Ovary (tissue), 3 donors: ENCODE measurements around the gene COPS4.

Experiments used
- EP300 ChIP-seq: sonication (generic); formaldehyde crosslinking; IDR thresholded peaks from one replicate; pipeline ENCODE4 v1.6.1; 2017; ENCODE audit warnings: antibody characterized with exemption
- POLR2A ChIP-seq: fragments of 450-650 bp; IDR thresholded peaks from one replicate; pipeline ENCODE4 v1.6.1; 2017; ENCODE audit warnings: antibody characterized with exemption, mild to moderate bottlenecking, moderate library complexity
- TF ChIP-seq, protein P1 (sequence below), 3 donors: fragments of 450-650 bp in 2 of 3; fragments of 200-600 bp in 1 of 3; IDR thresholded peaks; one replicate each; pipeline versions ENCODE4 v1.5.1 to v1.8.0; 2016 to 2022; ENCODE audit warnings: antibody characterized with exemption in 3 of 3, mild to moderate bottlenecking in 1 of 3
- donor health status: DM: no; HTN: no; CAD: no.

DNA sequence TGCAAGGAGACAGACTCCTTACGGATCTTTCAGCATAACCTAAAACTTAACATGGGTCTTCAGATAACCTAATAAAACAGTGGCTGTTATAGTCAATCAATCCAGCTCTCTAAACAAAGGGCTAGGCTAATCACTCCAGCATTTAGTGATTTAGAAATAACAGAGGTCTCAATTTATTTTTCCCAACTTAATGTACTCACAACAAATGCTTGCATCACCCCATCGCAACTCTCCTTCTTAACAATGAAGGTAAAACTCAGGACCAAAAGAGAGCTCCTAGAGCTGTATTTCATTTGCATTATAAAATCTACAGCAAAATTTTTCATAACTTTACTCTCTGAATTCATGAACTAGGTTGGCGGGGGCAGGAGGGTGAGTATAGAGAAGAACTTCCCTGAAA is 25.5 kb upstream of the COPS4 start:
- TF ChIP-seq EP300: no peak
- no peak for TF ChIP-seq POLR2A
- TF ChIP-seq, protein P1, sequence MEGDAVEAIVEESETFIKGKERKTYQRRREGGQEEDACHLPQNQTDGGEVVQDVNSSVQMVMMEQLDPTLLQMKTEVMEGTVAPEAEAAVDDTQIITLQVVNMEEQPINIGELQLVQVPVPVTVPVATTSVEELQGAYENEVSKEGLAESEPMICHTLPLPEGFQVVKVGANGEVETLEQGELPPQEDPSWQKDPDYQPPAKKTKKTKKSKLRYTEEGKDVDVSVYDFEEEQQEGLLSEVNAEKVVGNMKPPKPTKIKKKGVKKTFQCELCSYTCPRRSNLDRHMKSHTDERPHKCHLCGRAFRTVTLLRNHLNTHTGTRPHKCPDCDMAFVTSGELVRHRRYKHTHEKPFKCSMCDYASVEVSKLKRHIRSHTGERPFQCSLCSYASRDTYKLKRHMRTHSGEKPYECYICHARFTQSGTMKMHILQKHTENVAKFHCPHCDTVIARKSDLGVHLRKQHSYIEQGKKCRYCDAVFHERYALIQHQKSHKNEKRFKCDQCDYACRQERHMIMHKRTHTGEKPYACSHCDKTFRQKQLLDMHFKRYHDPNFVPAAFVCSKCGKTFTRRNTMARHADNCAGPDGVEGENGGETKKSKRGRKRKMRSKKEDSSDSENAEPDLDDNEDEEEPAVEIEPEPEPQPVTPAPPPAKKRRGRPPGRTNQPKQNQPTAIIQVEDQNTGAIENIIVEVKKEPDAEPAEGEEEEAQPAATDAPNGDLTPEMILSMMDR (IDR thresholded peaks at IDR 0.05): no peak
